HG03060 (cell line): ENCODE measurements around the gene MAP2K2.

Experiments
- ATAC-seq: cut with Tn5 transposase; IDR thresholded peaks from one replicate; pipeline ENCODE4 v1.9.1; 2021; ENCODE audit warnings: low read depth, moderate number of reproducible peaks; ENCODE audit not compliant: unreplicated experiment

Gene MAP2K2

DNA sequence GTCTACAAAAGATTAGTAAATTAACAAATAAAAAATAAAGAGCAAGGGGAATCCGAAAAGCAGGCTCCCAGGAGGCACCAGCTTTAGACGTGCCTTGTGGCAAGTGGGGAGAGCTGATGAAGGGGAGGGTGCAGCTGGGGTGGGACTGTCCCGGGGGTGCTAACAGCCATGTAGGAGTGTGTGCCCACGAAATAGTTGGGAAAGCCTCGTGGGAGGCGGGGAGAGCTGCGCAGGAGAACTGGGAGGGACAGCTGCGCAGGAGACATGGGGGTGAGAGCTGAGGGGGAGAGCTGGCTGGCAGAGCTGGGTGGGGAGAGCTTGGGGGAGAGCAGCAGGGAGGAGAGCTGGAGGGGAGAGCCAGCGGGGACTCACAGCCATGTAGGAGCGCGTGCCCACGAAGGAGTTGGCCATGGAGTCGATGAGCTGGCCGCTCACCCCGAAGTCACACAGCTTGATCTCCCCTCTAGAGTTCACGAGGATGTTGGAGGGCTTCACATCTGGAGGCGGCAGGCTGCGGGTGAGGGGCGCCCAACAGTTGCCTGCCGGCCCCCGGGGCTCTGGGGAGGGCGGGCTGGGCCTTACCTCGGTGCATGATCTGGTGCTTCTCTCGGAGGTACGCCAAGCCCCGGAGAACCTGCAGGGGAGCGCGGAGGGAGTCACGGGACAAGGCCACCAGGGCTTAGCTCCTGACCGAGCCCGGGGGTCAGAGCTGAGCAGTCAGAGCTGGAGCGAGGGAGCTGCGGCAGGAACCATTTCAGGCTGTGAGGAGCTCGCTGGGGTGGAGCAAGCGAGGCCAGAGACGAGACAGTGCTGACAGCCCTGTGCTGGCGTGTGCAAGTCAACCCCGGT, 23.1 kb downstream of the MAP2K2 start:
- no peak for ATAC-seq

DNA sequence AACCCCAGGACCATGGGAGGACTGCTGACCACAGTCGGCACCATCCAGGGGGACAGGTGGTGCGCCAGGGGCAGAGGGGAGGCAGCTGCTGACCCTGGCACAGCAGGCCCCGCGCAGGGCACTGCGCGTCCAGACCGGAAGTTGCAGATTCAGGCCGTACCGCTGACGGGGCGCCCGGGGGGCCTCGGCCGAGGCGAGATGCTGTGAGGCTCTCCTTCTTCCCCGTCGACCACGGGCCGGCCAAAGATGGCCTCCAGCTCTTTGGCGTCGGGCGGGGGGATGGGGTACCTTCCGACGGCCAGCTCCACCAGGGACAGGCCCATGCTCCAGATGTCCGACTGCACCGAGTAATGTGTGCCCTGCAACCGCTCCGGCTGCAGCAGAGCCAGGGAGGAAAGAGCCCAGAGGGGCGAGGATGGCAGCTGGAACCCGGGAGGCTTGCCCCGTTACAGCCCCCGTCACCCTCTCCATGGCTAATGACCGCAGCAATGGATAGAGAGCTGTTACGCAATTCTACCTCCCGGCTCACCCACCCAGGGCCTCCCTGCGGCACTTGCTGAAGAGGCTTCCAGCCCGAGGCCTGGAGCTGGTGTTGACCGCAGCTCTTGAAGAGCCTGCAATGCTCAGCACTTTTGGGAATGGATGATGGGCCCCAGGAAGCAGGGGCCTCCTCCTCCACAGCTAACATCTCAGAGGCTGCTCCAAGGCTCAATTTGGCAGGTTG, 24.7 kb downstream of the MAP2K2 start:
- ATAC-seq: no peak

DNA sequence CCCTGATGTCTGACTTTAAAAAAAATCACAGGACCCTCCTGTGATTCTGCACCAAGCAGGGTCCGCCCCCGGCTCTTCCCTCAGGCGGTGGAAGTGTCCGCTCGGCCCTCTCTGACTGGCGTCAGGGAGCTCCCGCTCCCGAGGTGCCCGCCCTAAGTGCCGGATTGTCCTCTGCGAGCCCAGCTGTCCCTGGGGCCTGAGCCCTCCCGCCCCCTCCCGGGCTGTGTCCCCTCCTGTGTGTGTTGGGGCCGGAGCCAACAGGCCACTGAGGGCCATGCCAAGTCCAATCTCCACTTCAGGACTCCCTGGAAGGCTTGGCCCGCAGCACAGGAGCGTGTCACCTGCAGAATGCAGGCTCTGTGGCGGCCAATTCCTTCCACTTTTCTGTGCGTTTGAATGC, 25.4 kb downstream of the MAP2K2 start:
- no peak for ATAC-seq

DNA sequence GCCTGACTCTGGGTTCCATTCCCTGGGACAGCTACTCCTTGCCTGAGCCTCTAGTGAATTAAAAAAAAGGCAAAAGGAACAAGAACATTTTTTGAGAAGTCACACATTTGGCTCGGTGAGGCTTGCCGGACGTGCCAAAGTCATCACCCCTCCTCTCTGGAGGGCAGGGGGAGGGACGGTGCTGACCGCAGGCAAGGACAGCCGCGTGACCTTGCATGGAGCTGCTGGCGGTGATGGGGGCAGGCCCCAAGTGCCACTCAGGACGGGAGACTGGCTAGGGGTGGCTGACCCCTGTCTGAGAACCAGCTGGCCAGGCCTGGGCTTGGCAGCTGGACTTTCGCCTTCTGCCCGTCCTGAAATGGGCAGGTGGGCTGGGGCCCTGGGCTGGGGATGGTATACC, 26.4 kb downstream of the MAP2K2 start:
- ATAC-seq: no peak

DNA sequence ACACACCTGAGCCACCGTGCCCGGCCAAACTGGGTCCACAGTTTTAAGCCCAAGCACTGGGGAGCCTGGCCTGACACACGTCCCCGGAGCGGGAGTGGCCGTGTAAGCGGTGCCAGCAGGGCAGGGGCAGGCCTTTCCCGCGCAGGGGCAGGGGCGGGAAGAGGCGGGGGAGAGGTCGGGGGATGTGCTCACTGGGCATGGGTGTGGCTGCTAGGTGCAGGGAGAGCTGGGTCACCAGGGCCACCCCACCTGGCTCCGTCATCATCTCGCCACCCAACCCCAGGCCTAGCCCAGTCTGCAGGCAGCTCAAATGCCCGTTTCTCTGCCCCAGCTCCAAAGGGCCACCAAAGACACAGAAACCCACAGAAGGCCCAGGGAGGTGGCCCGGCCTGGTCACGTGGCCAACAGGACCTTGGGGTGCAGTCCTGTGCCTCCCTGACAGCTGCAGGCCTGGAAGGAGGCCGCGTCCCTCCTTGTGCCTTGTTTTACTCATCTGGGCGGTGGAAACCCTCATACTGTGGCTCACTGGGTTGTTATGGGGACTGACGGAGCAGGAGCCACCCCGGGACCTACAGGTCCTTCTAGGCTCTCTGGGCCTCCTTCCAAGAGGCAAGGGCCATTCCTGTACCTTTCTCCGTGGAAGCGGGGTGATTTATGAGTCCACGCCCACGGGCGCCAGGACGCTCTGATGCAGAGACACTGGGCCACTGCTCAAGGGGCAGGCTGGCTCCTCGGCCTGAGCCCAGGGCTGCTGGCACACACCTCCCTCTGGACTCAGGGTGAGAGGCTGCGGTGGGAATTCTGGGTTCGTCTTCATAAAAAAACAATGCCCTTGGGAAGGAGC, 27.7 kb downstream of the MAP2K2 start:
- no peak for ATAC-seq

DNA sequence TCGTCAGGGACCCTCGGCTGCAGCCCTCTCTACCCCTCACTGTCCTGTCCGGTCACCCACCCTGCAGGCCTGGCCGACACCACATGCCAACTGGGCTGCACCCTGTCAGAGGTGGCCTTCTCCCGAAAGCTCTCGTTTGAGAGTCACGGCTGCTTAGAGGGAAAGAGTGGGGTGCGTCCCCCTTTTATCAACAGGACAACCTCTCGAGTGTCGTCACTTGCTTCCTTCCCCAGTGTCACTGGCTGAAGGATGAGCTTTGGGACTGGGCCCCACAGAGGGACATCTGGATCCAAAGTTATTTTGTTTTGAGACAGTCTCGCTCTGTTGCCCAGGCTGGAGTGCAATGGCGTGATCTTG, 28.5 kb downstream of the MAP2K2 start:
- no peak for ATAC-seq

DNA sequence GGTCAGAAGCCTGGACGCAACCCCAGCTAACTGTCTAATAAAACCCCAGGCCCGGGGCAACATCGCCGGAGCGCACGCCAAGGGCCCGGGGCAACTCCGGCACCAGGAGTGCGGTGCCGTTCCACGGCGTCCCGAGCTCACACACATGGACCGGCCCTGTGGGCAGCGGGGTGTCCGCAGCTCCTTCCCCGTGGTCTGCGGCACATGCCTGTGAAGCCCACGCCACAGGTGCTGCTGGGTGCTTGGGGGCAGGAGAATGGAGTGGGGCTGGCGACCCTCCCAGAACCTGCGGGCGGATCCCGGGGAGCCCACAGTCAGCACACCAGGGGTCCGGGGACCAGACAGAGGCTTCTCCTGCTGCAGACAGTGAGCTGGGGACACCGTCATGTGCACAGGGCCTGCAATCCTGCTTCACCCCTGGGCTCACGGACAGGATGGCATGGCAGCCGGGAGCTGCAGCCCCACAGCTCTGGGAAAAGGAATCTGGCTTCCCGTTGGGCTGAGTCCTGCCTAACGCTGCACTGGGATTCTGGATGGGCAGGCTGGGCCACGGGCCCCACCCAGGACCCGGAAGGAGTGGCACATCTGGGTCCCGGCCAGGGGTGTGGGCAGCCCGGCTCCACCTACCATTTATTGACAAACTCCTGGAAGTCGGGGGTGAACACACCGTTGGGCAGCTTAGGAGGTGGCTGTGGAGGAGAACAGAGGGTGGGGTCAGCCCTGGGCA, 29.0 kb downstream of the MAP2K2 start:
- no peak for ATAC-seq

DNA sequence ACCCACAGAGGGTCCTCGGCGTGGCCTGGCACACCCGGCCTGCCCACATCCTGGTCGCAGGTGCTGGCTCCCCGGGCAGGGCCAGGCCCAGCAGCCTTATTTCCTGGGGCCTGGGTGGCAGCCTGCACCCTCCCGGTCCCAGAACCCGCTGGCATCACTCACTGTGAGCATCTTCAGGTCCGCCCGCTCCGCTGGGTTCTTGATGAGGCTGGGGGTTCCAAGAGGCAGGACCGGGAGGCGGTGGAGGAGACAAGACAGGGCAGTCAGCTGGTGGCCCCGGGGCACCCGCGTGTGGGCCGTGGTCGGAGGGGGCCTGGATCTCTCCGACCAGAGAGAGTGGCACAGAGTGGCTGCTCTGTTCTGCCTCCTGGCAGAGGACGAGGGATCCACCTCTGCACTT, 29.6 kb downstream of the MAP2K2 start:
- no peak for ATAC-seq

DNA sequence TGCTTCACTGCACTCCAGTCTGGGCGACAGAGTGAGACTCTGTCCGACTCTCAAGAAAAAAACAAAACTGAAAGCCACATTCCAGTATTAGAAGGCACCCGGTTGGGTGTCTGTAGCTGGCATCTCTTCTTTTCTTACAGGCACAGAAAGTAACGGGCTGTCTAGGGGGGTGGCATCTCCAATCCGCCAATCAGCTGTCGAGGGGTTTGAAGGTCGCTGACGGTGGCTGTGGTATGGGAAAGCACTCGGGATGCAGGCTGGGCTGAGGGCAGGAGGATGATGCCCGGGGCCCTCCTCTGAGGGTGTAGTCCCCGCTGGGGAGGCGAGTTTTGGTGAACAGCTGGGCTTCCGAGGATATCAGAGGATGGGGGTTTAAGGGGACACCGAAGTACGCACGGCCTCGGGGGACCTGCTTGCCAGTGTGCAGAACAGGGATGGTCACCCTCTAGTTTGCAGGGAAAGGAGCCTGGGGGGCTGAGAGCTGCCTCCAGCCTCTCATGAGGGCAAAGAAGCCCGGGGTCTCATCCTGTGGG, 30.2 kb downstream of the MAP2K2 start:
- no peak for ATAC-seq

DNA sequence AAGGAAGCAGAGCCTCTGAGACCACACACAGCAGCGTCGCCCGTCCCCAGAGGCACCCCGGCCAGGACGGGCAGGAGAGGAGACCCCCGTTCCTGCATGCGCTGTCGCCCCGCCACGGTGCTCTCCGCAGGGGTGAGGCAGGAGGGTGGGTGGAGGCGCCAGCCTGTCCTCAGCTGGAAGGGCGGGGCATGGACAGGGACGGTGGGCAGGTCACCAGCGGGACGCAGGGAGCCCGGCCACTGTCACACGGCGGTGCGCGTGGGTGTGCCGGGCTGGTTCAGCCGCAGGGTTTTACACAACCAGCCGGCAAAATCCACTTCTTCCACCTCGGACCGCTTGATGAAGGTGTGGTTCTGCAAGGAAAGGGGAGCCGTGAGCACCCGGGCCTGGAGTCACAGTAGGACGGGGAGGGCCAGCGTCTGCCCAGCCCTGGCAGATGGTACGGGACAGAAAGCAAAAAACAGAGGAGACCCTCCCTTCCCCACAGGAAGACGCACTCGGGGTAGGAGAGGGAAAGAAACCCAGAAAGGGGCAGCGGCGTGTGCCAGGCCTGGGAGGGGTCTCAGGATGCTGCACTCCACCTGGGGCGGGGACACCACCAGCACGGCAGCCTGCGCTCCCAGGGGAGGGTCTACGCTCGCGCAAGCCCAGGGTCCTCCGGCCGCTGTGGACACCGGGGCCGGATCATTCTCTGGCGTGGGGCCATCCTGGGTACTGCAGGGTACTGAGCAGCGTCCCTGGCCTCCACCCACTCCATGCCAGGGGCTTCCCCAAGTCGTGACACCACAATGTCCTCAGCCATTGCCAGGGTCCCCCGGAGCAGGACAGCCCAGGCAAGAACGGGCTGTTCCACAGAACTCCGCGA, 33.3 kb downstream of the MAP2K2 start:
- no peak for ATAC-seq

DNA sequence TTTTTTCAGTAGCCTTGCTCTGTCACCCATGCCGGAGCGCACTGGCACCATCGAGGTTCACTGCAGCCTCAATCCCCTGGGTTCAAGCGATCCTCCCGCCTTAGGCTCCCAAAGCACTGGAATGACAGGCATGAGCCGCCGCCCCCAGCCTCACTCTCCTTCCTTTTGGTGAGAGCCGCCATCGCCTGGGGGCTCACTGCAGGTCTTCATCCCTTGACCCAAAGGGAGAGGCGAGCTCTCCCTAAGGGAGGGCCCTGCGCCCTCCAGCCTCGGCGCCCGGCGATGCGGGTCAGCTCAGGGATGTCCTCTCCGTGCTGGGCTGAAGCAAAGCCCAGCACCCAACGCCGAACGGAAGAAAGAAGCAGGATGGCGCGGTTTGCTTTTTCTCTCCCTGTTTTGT, 34.0 kb downstream of the MAP2K2 start:
- ATAC-seq: no peak

DNA sequence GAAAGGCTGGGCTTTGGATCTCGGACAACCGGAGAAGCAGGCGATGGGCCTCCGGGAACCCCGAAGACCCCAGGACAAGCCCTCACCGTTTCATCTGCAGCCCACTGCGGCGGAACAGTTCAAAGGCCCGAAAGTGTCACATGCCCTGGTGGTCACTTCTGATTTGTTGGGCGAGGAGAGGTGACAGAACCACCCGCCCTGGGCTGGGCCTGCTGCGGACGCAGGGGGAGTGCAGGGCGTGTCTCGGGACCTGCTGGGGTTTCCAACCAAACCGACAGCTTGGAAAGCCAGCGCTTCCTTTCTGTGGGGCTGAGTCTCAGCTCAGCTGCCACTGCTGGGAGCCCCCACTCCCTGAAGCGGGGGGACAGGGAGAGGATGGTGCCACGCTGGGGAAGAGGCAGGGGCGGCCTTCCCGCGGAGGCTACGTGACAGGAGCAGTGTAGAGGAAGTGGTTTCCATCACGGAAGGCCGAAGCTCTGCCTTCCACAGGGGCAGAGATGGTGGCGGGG, 34.5 kb downstream of the MAP2K2 start:
- ATAC-seq: no peak

DNA sequence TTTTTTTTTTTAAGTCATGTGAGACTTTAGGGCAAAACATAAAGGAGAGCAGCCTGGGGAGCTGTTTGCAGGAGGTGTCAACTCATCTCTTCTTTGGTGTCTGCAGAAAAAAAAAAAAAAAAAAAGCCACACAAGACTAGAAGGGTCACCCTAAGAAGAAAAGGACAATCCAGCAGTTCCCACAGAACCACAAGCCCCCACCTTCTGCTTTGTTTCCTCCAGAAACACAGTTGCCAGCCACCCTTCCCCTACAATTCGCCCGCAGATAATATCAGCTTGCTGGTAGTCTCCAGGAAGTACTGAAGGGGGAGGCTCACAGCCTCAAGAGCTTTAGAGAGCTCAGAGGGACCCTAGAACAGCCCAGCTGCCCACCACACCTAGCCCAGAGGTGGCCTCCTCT, 34.9 kb downstream of the MAP2K2 start:
- ATAC-seq: no peak

DNA sequence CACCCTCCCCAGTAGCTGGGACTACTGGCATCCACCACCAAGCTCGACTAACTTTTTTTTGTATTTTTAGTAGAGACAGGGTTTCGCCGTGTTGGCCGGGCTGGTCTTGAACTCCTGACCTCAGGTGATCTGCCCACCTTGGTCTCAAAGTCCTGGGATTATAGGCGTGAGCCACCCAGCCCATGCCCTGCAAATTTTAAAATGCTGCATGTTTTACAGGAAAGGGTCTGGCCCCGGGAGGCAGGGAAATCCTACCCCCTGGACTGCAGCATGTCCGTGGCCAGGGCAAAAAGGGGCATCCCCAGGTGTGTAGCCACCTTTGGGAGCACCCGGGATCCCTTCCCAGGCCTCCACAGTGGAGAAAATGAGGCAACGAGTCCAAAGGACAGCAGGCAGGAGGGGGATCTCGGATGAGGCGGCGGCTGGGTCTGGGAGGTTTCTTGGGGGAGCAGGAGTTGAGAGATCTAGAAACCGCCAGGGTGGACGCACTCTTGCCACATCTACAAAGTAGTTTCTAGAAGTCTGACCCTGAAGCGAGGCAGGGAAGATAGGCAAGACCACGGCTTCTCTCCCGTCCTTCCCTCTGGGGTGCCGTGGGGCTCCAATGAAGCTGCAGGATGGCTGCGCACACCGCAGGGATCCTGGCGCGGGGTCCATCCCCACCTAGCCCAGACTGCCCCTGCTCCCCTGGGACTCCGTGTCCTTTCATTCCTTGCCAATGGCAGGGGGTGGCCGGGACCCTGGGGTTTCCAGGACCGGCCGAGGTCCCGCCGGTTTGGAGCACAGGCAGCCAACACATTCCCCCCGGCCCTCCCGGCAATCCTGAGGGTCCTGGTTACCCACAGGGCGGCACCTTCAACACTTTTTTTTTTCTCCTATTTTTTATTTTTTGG, 35.9 kb downstream of the MAP2K2 start:
- no peak for ATAC-seq

DNA sequence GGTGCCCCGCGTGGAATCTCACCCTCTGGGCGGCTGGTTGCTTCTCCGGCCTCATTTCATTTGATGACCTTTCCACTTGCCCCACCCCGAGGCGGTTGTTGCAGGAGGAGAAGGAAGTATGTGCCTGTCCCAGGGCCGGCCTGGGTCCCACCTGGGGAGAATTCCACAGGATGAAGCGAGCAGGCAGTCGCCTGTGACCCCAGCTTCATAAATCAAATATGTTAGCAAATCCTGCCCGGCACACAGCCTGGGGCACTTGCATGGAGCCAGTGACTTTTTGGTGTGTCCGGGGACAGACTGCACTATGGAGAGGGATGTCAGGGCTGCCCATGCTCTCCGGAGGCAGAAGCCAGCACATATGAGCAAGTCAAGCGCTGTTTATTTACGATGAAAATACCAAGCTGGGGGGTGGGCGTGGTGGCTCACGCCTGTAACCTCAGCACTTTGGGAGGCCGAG, 37.5 kb downstream of the MAP2K2 start:
- ATAC-seq: no peak

DNA sequence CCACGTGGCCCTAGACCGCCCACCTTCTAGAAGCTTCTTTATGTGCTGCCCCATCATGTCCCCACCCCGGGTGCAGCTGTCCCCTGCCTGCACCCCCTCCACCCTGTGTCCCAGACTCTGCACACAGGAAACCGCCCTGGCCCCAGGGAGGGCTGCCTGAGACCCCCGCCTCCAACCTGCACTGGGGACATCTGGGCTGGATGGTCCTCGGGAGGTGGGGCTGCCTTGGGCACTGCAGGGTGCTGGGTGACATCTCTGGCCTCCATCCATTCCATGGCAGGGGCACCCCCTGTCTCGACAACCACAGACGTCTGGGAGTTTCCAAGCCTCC, 39.4 kb downstream of the MAP2K2 start:
- ATAC-seq: no peak

DNA sequence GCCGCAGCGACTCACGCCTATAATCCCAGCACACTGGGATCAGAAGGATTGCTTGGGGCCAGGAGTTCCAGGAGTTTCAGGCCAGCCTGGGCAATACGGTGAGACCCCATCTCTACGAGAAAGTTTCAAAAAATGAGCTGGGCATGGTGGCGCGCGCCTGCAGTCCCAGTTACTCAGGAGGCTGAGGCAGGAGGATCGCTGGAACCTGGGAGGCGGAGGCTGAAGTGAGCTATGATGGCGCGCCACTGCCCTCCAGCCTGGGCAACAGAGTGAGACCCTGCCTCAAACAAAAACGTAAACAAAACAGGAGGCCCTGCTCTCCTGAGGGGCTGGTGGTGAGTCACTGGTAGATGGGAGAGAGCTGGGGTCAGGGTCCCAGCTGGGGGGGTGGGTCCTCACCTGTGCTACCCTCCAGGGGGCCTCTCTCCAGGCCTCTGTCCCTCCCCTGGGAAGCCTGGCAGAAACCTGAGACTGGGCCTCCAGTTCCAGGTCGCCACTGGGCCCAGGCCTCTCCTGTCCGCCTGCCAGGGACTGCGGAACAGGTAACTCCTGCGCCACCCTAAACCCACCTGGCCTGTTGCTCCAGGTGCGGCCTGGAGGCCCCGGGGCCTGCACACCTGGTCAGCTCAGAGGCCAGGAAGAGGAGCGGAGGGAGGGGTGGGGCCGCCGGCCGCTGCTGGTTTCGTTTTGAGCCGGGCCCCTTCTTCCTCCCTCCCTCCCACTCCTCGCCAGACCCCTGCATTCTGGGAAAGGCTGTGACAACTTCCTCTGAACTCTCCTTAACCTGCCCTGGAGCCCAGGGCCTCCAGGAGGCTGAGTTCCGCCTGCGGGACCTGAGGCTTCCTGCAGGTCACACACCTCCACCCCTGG, 40.0 kb downstream of the MAP2K2 start:
- no peak for ATAC-seq
